GM12878 (cell line): Measurements from ENCODE around the gene MORN4. TPM values are rescaled to one million over a fixed set of nuclear protein-coding genes. Genes with fewer than 3 reads are reported as not detected.

Experiments used
- ATAC-seq: fragments of 200-7000 bp; cut with Tn5 transposase; 3 replicates; pipeline ENCODE4 v1.9.1; 2020; ENCODE audit warnings: mild to moderate bottlenecking, moderate library complexity
- BruUV-seq: library from RNA; stranded (reverse); fragments of 400-500 nt; replicated peaks from 2 replicates; lab custom pipeline; 2021; lab: Mats Ljungman, UMichigan
- CTCF ChIA-PET: fragments of 300-600 bp; sonication (Branson Sonifier 250); formaldehyde crosslinking; extraction: SDS; loops from one replicate; lab custom pipeline; 2021; ENCODE audit warnings: inconsistent platforms; lab: Yijun Ruan, JAX
- POLR2A ChIA-PET: fragments of 350-600 bp; formaldehyde crosslinking; extraction: SDS; loops from one replicate; lab custom pipeline; 2021; ENCODE audit warnings: inconsistent platforms; lab: Charles Lee
- RAD21 ChIA-PET: fragments of 300-600 bp; sonication (Branson Sonifier 250); formaldehyde crosslinking; loops from one replicate; lab custom pipeline; 2023; ENCODE audit warnings: antibody characterized with exemption; ENCODE audit not compliant: unreplicated experiment; lab: Charles Lee
- SMC1A ChIA-PET: fragments of 300-600 bp; sonication (Branson Sonifier 250); formaldehyde crosslinking; loops from one replicate; lab custom pipeline; 2023; ENCODE audit not compliant: unreplicated experiment, uncharacterized antibody; lab: Charles Lee
- DNase-seq: peaks from one replicate; pipeline ENCODE4 v3.0.0-alpha.2; 2011; ENCODE audit warnings: low read depth, low spot score
- FAIRE-seq: peaks from 3 replicates; lab custom pipeline; 2011; peaks lifted over from hg19 to GRCh38; lab: Jason Lieb, UNC
- H2AFZ ChIP-seq: 2 replicates; pipeline ENCODE4 v1.6.0; 2011; ENCODE audit warnings: low read depth, low read length, control low read depth; ENCODE audit not compliant: control insufficient read depth
- H3K27ac ChIP-seq: 2 replicates; pipeline ENCODE4 v1.5.1; 2011; ENCODE audit warnings: control low read depth; ENCODE audit not compliant: control insufficient read depth, insufficient read depth
- H3K27me3 ChIP-seq, 2 experiments: replicated peaks in 1 of 2; 2 replicates each; pipeline versions ENCODE4 v1.6.0 to v1.6.1; 2011; ENCODE audit warnings: low read length in 1 of 2; ENCODE audit not compliant: control insufficient read depth in 2 of 2, insufficient read depth in 2 of 2
- H3K36me3 ChIP-seq, 2 experiments: 2 replicates each; pipeline ENCODE4 v1.5.1; 2011; ENCODE audit warnings: low read length in 1 of 2; ENCODE audit not compliant: control insufficient read depth in 2 of 2, insufficient read depth in 2 of 2
- H3K4me1 ChIP-seq: 2 replicates; pipeline ENCODE4 v1.6.1; 2011; ENCODE audit warnings: mild to moderate bottlenecking, low read length, moderate library complexity, mixed read lengths; ENCODE audit not compliant: control insufficient read depth, insufficient read depth
- H3K4me2 ChIP-seq: 2 replicates; pipeline ENCODE4 v1.6.0; 2011; ENCODE audit warnings: control low read depth; ENCODE audit not compliant: control insufficient read depth, insufficient read depth
- H3K4me3 ChIP-seq: fragments of 200-600 bp; sonication (generic); 2 replicates; pipeline ENCODE4 v1.5.1; 2016
- H3K79me2 ChIP-seq: 2 replicates; pipeline ENCODE4 v1.6.0; 2011; ENCODE audit warnings: low read length; ENCODE audit not compliant: control insufficient read depth, insufficient read depth
- H3K9ac ChIP-seq: 2 replicates; pipeline ENCODE4 v1.8.0; 2011; ENCODE audit warnings: low read length, control low read depth, mixed read lengths; ENCODE audit not compliant: control insufficient read depth, insufficient read depth
- H3K9me3 ChIP-seq: replicated peaks from 3 replicates; pipeline ENCODE4 v1.5.1; 2011; ENCODE audit warnings: mild to moderate bottlenecking, low read length; ENCODE audit not compliant: control insufficient read depth, insufficient read depth
- H4K20me1 ChIP-seq: 2 replicates; pipeline ENCODE4 v1.6.0; 2011; ENCODE audit not compliant: control insufficient read depth, insufficient read depth
- BACH1 ChIP-seq: fragments of 450-650 bp; IDR thresholded peaks from 2 replicates; pipeline ENCODE4 v1.6.1; 2017; ENCODE audit warnings: mild to moderate bottlenecking, borderline replicate concordance
- CTCF ChIP-seq, 3 experiments: IDR thresholded peaks in 2 of 3; conservative IDR thresholded peaks in 1 of 3; 2 replicates each; pipeline ENCODE4 v1.5.1; 2011; ENCODE audit warnings: low read depth in 3 of 3, low read length in 3 of 3, mild to moderate bottlenecking in 3 of 3, control low read depth in 2 of 3, moderate library complexity in 2 of 3, inconsistent platforms in 1 of 3, mixed read lengths in 1 of 3; ENCODE audit not compliant: control insufficient read depth in 2 of 3, insufficient read depth in 1 of 3; ENCODE audit errors: extremely low read depth in 1 of 3
- ELK1 ChIP-seq: IDR thresholded peaks from 2 replicates; pipeline ENCODE4 v1.6.1; 2012; ENCODE audit warnings: low read depth, low read length, improper control_type of control experiment
- KDM1A ChIP-seq: fragments of 200-600 bp; sonication (generic); IDR thresholded peaks from 2 replicates; pipeline ENCODE4 v1.6.1; 2016; ENCODE audit warnings: borderline replicate concordance
- RAD21 ChIP-seq: IDR thresholded peaks from 2 replicates; pipeline ENCODE4 v1.6.1; 2011; ENCODE audit warnings: mild to moderate bottlenecking, low read depth, low read length, moderate library complexity; ENCODE audit not compliant: insufficient read depth
- RELB ChIP-seq: fragments of 450-650 bp; IDR thresholded peaks from 2 replicates; pipeline ENCODE4 v1.6.1; 2017; ENCODE audit warnings: low read depth, mild to moderate bottlenecking, moderate library complexity
- SKIL ChIP-seq: fragments of 450-650 bp; IDR thresholded peaks from 2 replicates; pipeline ENCODE4 v1.6.1; 2017; ENCODE audit warnings: mild to moderate bottlenecking, low read depth, inconsistent platforms; ENCODE audit not compliant: poor library complexity, severe bottlenecking
- ZNF592 ChIP-seq: fragments of 450-650 bp; IDR thresholded peaks from 2 replicates; pipeline ENCODE4 v1.6.1; 2017; ENCODE audit warnings: mild to moderate bottlenecking, moderate library complexity
- WGBS: methylation state at CpG from one replicate; pipeline ENCODE4 v1.1.6; 2016; ENCODE audit warnings: low lambda C conversion rate; ENCODE audit not compliant: insufficient replicate concordance, insufficient coverage; ENCODE audit errors: missing lambda C conversion rate; 5-methylcytosine and 5-hydroxymethylcytosine counted together
- in situ Hi-C: fragments of 300-500 bp; cut with MboI; formaldehyde crosslinking; loops from 9 replicates; pipeline ENCODE4 v1.14.3; 2018; ENCODE audit warnings: mixed read lengths
- intact Hi-C: fragments of 100-400 bp; cut with micrococcal nuclease; formaldehyde crosslinking; loops from one replicate; pipeline ENCODE4 v1.14.2; 2022; ENCODE audit not compliant: unreplicated experiment
- polyA plus RNA-seq, 11 experiments: library from polyadenylated mRNA; depleted of rRNA in 4 of 11; unstranded in 6 of 11; stranded (reverse) in 5 of 11; fragments of >200 nt; fragmentation: Nextera tagmentation in 4 of 11; fragmentation: Illumina TruSeq in 1 of 11; extraction: Ambion mirVana in 4 of 11; extraction: Trizol in 1 of 11; gene quantifications; 1 replicate in 1 of 11; 2 replicates in 10 of 11; pipeline versions ENCODE4 v1.2.1 to v1.2.3, GENCODE V29; 2011 to 2016; ENCODE audit warnings: inconsistent platforms in 2 of 11, missing spikeins in 2 of 11, low read depth in 1 of 11
- total RNA-seq, 4 experiments: library from RNA; depleted of rRNA in 3 of 4; stranded (reverse); fragments of >200 nt in 3 of 4; fragmentation: Illumina TruSeq in 1 of 4; extraction: Trizol in 1 of 4; gene quantifications; 2 replicates each; pipeline versions ENCODE4 v1.2.1 to v1.2.3, GENCODE V29; 2013 to 2021

Gene MORN4
- total and polyA plus RNA-seq, 10 of the 15 experiments (the other 5 are each of a cell fraction or from before 2014, with no cell fraction given) = 1.3 to 5.5 (median 2.6) TPM

GRCh38 chr10:97580421-97581367 is 52.6 kb downstream of the MORN4 start:
- Histone ChIP-seq H3K9ac (no peak overlapping the region), H4K20me1 (no peaks in the 10 kb centered on the region), H3K9me3 (no peaks in the 10 kb centered on the region), H3K79me2 (no peaks in the 10 kb centered on the region), H3K27me3 (no peaks in the 10 kb centered on the region; a peak in 1 of 4 replicates), H3K27ac (no peak overlapping the region), H3K4me1 (no peaks in the 10 kb centered on the region), H3K4me2 (no peak overlapping the region), H3K36me3 (no peaks in the 10 kb centered on the region), H3K4me3 (no peak overlapping the region), H2AFZ (no peak overlapping the region)
- BruUV-seq = no TSS peak
- SMC1A ChIA-PET = interaction anchor here (1.0 kb wide), 1 partner anchor 9 kb away, joined by 4 read pairs; no protein-coding TSS in a partner anchor
- intact Hi-C loops (no loop called here), in situ Hi-C loops (no loop called here)
- no peak for FAIRE-seq
- WGBS = 50% methylated on average over 9 of the region's 9 CpGs
- RAD21 ChIA-PET = interaction anchor here (0.7 kb wide), 1 partner anchor 27 kb away, joined by 4 read pairs; no protein-coding TSS in a partner anchor
- POLR2A ChIA-PET = no interaction called here
- no peak for DNase-seq
- CTCF ChIA-PET = interaction anchor here (1.2 kb wide), 1 partner anchor 32 kb away, joined by 4 read pairs; no protein-coding TSS in a partner anchor
- ATAC-seq = no peak
- TF ChIP-seq RELB = no peak
- no peak for TF ChIP-seq ELK1
- no peak for TF ChIP-seq ZNF592
- TF ChIP-seq CTCF (IDR thresholded peaks at IDR 0.05 in 2 of 3, conservative IDR thresholded peaks at IDR 0.05 in 1 of 3; ENCODE audit: control insufficient read depth in 2 of 3, extremely low read depth in 1 of 3, insufficient read depth in 1 of 3, low read depth in 3 of 3, low read length in 3 of 3) = no peak
- TF ChIP-seq BACH1 = no peak
- TF ChIP-seq KDM1A = no peak
- no peak for TF ChIP-seq RAD21
- TF ChIP-seq SKIL = no peak
